SW 1271 (cell line): ENCODE measurements around the gene PRTN3.
A peak's percentile ranks its signal among the peaks of the same experiment; 100 is the strongest.
"Not testable (repeated sequence)": the region's sequence is repeated elsewhere in the genome, so short reads cannot be mapped to it uniquely, and the experiment has no call there.

Experiments
- DNase-seq, 2 experiments: peaks; one replicate each; lab custom pipeline; 2025; lab: John Stamatoyannopoulos, UW

PRTN3 gene

DNA sequence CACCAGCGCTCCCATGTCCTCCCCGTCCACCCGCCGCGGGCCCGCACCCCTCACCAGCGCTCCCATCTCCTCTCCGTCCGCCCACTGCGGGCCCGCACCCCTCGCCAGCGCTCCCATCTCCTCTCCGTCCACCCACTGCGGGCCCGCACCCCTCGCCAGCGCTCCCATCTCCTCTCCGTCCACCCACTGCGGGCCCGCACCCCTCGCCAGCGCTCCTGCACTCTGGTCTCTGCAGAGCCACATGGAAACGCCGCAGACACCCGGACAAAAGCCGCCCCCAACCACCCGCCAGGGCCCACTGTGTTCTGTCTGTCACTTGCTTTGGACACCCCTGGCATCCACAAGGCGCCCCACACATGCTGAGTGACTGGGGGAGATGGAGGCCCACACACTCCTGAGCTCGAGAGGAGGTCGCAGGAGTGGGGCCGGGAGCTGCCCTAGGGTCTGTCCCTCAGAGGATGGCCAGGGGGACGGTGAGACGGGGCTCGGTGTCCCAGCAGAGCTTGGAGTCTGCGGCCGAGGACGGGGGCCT lies 26.0 kb downstream of the PRTN3 start:
- no peak for DNase-seq

DNA sequence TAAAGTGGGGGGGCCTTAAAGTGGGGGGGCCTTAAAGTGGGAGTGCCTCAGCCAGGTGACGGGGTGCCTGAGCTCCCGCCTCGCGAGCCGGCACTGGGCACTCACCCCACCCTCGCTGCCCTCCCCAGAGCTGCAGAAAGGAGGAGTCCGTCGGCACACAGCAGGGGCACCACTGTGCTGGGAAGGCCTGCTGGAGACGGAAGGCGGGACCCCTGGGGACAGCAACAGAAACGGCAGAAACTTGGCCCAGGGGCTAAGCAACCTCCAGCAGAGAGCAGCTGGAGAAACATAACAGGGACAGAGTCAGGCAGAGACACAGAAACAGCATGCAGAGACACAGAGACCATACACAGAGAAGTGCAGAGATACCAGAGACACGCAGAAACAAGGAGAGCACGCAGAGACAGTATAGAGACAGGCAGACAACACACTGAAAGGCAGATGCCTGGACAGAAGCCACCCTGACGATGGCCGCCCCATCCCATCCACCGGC lies 26.5 kb downstream of the PRTN3 start:
- DNase-seq, result no peak

DNA sequence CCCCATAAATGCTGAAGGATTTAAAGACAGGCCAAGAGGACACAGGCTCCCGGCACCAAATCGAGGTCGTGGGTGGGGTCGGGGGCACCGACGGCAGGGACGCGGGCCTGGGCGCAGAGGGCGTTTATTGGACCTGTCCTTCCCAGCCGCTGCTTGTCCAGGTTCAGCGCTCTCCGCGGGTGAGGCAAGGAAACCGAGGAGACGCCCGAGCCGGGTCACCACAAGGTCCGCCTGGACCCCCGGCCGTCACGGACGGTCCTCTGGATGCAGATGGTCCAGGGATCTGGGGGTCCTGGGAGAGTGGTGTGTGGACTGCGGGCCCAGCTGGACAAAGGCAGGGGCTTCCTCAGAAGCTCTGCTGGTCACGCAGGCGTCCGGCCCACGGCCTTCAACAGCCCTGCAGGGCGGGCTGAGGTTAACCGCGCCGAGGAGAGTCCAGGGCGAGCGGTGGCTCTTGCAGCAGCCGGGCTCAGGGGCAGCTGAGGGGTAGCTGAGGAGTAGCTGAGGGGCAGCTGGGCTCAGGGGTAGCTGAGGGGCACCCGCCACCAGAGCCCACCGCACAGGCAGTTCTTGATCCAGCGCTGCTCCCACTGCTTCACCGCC lies 27.2 kb downstream of the PRTN3 start:
- no peak for DNase-seq

DNA sequence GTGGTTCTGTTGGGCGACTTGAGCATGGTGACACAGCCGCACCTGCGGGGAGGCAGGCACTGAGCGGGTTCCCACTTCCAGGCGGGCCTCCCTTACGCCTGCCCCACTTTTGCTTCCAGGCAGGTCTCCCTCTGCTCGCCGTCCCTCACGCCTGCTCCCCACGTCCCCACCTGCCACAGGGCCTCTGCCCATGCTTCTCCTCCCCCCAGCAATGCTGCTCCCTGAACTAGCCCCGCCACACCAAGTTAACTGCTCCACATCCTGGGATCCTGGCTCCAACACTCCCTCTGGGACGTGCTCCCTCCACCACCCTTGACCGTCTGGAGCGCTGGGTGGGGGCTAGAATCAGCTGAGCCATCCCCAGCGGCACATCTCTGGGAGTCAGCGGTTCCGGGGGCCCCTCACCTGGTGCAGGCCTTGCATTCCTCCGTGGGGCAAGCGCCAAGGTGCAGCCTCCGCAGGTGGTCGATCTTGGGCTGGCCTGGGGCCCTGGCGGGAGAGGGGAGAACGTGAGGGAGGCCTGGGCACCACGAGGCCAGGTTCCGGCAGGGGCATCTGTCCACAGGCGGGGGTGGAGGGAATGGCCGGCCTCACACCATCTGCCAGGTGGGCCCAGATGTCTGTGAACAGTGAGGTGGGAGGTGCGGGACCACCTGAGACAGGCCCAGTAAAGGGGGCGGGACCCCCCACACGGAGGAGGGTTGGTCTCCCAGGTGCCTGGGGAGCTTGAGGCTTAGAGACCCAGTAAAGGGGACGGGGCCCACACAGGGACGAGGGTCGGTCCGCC lies 27.9 kb downstream of the PRTN3 start:
- no peak for DNase-seq

DNA sequence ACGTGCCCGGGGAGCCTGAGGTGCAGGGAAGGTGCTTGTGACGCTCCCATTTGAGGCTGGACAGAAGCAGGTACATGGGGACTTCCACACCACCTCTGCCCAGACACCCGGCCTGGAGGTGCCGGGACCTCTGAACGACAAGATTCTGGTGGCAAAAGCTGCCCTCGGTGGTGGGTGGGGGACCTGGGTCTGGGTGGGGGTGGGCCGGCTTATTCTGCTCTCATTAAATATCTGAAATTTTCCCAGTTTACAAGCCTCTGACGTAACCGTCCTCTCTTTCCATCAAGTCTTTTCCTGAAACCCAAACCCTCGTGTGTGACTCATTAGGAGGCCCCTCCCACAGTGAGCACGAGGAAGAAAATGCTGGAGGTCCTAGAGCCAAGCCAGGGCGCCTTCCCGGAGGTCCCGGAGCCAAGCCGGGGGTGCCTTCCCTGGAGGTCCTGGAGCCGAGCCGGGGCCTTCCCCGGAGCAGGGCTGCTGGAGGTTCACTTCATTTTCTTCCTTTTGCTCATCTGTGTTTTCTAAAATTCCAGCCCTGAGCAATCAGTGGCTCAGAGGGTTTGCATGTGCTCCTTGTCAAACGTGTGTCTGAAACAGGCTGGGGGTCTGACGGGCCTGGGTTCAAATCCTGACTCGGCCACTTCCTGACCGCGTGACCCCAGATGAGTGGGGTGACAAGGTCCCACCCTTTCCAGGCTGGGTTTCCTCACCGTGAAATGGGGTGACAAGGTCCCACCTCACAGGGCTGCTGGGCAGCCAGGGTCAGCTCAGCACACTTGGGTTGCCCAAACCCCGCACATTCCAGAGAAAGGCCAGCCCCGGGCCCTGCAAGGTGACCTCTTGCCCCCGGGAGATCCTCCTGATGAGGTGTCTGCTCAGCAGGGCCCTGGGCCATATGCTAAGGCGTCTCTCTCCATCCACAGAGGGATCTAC lies 28.7 kb downstream of the PRTN3 start:
- peak; percentile 52 to 60 for DNase-seq

DNA sequence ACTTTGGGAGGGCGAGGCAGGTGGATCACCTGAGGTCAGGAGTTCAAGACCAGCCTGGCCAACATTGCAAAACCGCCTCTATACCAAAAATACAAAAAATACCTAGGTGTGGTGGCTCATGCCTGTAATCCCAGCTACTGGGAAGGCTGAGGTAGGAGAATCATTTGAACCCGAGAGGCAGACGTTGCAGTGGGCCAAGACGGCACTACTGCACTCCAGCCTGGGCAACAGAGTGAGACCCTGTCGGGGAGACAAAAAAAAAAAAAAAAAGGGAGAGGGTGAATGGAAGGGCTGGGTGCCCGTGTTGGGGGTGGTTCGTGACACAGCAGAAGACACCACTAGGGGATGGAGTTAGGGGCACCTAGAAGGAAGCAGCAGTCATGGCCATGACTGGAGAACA lies 29.5 kb downstream of the PRTN3 start:
- no peak for DNase-seq

DNA sequence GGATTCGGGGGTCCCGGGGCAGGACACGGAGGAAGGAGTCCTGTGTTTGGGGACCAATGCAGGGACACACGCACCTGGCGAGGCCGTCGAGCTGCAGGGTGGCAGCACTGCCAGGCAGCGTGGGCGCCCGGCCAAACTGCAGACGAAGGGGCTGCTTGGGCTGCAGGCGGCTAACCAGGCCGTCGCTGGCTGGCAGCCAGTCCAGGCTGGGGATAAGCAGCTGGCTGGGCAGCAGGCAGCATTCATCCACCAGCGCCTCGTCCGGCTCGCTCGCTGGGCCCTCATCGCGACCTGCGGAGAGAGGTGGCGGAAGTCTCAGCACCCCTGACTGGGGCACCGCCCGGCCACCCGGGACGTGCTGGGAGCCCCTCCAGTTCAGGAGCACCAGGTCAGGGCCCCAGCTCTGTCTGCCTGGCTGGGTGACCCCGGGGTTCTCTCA lies 30.2 kb downstream of the PRTN3 start:
- no peak for DNase-seq

DNA sequence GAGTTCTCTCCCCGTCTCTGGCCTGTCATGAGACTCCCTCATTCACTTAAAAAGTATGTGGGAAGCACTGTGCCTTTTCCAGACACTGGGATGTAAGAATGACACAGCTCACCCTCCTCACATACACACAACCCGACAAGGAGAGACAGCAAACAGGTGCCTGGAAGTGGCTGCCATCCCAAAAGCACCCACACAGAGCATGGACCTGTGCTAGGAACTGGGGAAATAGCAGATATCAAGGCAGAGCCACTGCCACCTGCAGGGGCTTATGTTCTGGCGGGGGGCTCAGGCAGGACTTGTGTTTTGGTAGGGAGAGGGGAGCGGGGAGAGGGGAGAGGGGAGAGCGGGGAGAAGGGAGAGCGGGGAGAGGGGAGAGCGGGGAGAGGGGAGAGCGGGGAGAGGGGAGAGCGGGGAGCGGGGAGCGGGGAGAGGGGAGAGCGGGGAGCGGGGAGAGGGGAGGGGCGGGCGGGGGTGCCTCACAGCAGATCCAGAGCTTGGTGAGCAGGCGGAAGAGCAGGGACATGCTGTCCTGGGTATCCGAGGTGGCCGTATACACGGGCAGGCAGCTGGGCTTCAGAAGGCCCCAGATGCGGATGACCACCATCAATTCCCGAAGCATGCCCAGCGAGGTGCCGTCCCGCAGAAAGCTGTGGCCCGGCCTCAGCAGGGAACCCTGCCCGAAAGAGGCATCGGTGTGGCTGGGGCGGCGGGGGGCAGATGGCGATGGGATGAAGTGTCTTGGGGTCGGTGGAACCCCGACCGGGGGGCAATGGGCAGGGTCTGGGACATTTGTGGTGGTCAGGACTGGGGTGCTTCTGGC lies 30.9 kb downstream of the PRTN3 start:
- DNase-seq, result peak in 1 of 2 experiments; percentile 21

DNA sequence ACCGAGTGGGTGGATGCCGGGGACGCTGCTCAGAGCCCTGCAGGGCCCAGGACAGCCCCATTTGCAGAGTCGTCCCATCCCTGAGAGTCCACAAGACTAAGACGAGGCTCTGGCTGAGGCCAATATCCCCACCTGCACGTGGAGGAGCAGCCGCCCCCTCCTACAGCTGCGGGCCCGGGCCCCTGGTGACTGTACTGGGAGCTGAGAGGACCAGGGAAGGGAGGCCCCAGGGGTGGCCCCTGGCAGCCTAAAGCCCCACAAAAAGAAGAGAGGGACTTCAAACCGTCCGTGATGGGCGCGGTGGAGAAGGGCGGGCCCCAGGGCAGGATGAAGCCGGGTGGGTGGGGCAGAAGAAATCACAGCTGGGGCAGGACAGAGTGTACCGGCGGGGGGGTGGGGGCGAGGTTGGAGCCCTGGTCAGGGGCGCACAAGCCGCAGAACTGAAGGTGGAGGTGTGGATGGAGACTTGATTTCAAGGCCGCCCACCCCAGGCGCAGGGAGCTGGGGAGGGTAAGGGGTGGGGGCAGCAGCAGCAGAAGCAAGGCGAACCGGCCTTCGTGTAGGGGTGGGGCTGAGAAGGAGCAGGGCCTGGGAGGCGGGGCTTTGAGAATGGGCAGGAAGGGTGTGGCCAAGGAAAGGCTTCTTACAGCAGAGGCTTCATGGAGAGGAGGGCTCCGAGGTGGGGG lies 31.6 kb downstream of the PRTN3 start:
- peak; percentile 66 to 90 for DNase-seq

DNA sequence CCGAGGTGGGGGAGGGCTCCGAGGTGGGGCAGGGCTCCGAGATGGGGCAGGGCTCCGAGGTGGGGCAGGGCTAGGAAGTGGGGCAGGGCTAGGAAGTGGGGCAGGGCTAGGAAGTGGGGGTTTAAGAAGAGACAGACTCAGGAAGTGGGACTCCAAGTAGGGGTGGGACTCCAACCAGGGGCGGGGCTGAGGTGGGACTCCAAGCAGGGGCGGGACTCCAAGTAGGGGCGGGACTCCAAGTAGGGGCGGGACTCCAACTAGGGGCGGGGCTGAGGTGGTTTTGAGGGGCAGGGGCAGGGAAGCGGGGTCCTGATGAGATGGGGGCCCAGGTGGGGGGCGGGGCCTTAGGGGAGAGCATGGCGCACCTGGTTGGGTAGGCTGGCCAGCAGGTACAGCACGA lies 32.3 kb downstream of the PRTN3 start:
- DNase-seq, result peak in 1 of 2 experiments; percentile 68

DNA sequence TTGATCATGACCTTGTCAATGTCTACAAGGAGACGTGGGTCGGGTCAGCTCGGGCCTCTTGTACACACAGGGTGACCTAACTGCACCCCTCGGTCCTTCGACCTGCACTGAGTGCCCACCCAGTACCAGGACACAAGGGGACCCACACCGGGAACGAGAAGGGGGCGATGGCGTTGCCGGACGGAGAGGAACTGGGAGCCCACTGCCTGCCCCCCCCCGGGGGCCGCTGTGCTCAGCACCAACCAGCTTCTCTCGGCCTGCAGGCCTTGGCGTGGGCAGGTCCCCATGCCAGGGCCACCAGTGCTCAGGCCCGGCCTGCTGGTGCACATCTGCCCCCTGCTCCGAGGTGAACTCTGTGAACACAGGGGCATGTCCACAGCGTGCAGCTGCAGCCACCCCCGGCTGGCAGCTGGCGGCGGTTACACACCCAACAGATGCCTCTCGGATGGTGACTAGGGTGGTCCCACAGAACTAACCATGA lies 32.8 kb downstream of the PRTN3 start:
- DNase-seq, result no peak

DNA sequence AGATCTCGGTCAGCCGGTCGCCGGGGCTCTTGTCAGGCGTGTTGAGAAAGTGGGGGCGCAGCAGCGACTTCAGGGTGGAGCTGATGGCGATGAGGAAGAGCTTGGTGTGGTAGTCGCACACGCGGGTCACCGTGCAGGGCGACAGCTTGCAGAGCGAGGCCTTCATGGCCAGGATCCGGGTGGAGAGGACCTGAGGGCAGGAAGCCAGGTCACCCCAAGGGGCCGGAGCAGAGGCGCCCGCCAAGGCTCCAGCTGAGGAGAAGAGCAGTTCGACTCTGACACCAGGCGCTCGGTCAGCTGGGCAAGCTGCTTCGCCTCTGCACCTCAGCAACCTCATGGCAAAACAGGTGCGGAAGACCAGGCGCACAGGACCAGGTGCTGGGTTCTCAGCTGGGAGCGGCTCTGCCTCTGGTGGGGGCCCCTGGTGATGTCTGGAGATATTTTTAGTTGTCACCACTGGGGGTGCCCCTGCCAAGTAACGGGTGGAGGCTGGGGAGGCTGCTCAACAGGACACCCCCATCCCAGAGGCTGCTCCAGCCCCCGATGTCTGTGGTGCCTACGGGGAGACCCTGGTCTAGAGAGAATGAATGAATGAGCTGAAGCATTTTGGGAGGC lies 34.6 kb downstream of the PRTN3 start:
- DNase-seq, result no peak

DNA sequence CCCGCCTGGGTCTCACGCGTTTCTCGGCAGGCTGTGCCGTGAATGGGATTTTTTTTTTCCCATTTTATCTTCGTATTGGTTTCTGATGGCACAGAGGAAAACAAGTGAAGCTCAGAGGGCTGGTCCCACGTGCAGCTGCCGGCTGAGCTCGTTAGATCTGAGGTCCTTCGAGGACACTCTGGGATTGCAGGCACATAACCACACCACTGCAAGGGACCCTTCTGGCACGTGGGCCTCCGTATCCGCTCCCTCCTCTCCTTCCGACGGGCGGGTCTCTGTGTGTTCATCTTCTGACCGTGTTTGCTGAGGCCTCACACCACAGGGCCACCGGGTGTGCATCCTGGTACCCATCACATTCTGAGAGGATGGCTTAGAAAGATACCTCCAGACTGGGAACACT lies 35.3 kb downstream of the PRTN3 start:
- DNase-seq, result no peak

DNA sequence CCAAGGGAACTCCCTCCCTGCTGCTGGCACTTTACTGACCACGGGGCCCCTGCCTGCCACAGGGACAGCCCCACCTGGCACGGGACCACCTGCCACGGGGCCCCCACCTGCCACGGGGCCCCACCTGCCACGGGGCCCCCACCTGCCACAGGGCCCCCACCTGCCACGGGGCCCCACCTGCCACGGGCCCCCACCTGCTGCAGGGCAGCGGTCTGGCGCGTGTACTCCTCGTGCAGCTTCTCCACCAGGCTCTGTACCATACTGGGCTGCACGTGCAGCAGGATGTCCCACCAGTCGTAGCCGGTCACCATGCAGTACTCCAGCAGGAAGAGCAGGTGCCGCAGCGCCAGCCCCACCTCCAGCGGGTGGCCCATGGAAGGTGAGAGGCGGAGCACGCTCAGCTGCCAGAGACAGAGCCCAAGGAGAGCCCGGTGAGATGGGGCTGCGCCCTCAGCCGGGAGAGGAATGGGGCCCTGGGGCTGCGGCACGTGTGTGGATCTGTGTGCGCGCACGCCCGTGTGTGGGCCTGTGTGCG lies 36.0 kb downstream of the PRTN3 start:
- DNase-seq, result no peak

DNA sequence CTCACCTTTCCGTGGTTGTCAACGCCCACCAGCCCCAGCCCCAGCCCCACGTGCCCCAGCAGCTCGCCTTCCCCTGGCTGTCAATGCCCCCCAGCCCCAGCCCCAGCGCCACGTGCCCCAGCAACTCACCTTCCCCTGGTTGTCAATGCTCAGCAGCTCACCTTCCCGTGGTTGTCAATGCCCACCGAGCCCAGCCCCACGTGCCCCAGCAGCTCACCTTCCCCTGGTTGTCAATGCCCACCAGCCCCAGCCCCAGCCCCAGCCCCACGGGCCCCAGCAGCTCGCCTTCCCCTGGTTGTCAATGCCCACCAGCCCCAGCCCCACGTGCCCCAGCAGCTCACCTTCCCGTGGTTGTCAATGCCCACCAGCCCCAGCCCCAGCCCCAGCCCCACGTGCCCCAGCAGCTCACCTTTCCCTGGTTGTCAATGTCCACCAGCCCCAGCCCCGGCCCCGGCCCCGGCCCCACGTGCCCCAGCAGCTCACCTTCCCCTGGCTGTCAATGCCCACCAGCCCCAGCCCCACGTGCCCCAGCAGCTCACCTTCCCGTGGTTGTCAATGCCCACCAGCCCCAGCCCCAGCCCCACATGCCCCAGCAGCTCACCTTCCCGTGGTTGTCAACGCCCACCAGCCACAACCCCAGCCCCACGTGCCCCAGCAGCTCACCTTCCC lies 37.3 kb downstream of the PRTN3 start:
- DNase-seq, result not testable (repeated sequence)

DNA sequence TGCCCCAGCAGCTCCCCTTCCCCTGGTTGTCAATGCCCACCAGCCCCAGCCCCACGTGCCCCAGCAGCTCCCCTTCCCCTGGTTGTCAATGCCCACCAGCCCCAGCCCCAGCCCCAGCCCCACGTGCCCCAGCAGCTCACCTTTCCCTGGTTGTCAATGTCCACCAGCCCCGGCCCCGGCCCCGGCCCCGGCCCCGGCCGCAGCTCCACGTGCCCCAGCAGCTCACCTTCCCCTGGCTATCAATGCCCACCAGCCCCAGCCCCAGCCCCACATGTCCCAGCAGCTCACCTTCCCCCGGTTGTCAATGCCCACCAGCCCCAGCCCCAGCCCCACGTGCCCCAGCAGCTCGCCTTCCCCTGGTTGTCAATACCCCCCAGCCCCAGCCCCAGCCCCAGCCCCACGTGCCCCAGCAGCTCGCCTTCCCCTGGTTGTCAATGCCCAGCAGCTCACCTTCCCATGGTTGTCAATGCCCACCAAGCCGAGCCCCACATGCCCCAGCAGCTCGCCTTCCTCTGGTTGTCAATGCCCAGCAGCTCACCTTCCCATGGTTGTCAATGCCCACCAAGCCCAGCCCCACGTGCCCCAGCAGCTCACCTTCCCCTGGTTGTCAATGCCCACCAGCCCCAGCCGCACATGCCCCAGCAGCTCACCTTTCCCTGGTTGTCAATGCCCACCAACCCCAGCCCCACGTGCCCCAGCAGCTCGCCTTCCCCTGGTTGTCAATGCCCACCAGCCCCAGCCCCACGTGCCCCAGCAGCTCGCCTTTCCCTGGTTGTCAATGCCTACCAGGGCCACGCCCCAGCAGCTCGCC lies 38.2 kb downstream of the PRTN3 start:
- DNase-seq, result not testable (repeated sequence)

DNA sequence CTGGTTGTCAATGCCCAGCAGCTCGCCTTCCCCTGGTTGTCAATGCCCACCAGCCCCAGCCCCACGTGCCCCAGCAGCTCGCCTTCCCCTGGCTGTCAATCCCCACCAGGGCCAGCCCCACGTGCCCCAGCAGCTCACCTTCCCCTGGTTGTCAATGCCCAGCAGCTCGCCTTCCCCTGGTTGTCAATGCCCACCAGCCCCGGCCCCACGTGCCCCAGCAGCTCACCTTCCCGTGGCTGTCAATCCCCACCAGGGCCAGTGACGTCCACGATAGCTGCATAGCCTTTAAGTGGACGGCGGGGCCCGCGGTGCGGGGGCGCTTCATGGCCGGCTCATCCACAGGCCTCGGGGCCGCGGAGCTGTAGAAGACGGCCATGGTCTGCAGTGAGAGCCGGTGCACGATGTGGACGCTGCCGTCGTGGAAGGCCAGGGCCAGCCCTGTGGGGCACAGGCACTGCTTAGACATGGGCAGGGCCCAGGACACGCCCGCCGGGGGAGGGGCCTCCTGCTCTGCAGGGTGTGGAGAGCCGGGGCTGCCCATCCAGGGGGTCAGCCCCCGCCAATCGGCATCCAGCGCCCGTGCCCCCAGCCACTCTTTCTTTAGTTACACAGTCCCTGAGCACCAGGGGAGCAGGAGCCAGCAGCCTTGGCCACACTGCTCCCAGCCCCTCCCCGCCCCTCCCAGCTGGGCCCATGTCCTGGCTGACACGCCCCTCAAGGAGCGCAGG lies 39.1 kb downstream of the PRTN3 start:
- DNase-seq, result no peak
